NOMO-1 (cell line): ENCODE measurements around the gene BCOR.

Source experiments
- DNase-seq, 2 experiments: peaks; one replicate each; lab custom pipeline; 2025; ENCODE audit not compliant: unreplicated experiment in 2 of 2; lab: John Stamatoyannopoulos, UW

The BCOR gene

DNA sequence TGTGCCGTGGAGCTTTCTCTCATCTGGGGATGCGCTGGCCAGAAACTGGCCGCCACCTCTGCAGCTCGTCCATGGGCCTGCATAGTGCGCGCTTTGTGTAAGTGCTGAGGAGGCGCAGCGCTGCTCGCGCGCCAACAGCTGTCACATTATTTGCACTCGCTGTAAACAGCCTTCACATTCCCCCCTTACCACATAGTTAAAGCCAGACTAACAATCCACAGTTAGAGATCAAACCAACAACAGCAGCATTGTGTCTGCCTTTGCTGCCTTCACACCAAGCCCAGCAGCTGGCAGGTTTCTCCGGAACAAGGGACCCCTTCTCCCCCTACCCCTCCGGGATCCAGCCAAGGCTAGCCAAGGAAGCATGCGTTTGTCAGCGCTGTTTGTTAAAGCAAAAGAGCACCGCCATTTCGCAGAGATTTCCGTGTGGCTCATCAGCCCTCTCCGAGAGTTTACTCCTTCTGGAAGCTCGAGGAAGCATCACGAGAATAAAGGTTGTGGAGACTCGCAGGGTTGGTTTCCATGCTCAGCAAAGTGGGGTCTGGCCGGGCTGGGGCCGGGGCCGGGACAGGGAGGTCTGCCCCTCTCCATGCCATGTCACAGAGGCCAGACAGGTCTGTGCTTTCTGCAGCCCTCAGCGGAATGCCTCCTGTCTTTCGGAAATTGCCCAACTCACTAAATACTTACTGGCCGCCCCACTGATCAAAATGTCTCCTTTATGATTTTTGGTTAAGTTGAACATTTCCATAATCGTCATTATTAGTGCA lies 11.0 kb downstream of the BCOR start:
- DNase-seq = no peak

DNA sequence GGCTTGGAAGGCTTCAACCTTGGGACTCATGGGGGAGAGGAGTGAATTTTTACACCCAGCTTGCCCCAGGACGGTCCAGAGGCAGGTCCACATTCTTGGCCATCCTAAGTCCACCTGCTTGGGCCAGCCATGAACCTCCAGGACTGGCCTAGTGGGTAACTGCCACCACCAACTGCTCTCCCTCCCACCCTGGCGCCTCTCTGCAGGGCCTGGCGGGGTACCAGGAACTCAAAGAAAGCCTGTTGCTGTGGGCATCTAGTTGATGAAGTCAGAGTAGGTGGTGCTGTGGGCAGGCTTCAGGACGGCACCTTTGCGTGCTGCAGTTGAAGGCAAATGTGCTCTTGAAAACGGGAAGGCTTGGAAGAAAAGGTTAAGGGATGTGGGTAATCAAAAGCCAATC lies 12.0 kb downstream of the BCOR start:
- DNase-seq = no peak

GRCh38 chrX:40085102-40085551 lies 12.6 kb downstream of the BCOR start:
- no peak for DNase-seq

- DNase-seq = no peak
These were observed 13.2 kb downstream of the BCOR start for GRCh38 chrX:40084471-40085101.

- no peak for DNase-seq
These were observed 13.8 kb downstream of the BCOR start for GRCh38 chrX:40083979-40084359.

- DNase-seq = no peak
These were observed 14.4 kb downstream of the BCOR start for GRCh38 chrX:40083120-40083978.

- DNase-seq = no peak
These were observed 15.2 kb downstream of the BCOR start for GRCh38 chrX:40082447-40083119.

DNA sequence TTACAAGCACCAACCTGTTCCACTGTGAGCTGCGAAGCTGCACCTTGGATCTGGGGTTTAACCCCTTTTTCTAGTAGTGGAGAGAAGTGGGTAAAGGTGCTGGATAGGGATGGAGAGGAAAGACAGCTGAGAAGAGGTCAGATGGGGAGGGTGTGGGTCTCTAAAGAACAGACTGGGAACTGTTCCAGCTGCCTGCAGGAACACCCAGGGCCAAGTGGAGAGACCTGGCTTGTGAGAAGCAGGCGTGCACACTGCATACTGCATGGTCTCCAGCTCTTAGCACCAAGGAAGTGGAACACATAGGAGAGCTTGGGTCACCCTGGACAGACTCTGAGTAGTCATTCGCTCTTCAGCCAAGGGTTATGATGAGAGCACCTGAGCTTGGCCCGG lies 16.1 kb downstream of the BCOR start:
- no peak for DNase-seq

DNA sequence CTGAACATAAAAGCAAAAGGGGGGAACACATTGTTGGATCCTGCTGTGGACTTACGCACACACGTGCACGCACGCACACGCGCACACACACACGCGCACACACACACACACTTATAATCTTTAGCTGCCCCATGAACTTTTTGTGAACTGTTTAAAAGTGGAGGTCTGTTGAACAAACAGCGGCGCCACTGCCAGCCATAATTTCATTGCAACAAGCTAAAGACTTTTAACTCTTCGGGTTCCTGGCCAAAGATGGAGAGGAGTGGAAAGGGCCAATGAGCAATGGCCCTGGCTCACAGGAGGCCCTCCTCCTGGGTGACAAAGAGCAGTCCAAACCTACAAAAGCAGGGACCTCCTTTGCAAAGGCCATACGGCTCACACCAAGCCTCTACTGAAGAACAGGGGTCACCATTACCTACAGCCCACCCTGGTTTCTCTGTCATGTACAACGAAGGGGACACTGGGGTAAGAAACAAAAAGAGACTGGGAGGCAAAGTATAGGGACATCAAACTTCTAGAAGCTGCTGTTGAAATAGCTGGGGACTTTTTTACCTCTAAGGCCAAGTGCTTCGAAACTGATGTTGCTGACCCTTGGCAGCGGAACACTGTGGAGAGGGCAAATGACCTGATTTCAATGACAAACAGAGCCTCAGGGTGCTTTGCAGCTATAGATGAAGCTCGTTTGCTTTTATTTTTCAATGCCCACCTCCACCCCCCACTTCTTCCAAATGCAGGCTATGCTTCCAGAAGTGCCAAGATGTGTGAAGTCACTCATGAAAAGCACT lies 16.7 kb downstream of the BCOR start:
- no peak for DNase-seq

GRCh38 chrX:40079572-40079971 lies 18.2 kb downstream of the BCOR start:
- no peak for DNase-seq

DNA sequence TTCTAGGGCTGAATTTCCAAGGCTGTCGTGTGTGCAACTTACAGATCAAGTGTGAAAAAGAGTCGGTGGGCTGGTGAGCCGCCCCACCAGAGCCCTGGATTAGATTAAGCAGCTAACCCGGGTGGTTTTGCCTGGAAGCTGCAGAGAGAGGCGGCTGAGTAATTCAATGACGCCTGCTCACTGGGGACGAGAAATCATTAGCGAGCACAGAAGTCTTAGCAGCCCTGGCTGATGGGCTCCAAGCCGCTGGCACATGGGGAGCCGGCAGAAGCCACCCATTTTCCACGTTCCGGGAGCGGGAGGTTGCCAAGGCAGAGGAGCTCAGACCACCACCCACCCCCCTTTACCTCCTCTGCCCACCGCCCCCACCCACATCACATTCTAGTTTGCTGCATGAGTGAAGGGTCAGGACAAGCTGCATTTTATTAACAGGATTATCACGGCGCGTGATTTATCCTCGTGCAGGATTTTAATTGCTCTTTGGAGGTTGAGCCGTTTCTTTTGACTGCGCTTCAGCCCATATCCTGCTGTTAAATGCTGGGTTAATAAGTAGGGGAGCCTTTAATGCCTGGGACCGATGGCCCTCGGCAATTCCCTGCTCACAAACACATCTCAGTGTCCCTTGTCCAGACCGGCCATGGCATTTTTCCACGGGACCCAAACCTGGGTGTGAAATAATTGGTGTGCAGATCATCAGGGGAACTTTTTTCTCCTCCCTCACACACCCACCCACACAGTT lies 19.1 kb downstream of the BCOR start:
- no peak for DNase-seq

DNA sequence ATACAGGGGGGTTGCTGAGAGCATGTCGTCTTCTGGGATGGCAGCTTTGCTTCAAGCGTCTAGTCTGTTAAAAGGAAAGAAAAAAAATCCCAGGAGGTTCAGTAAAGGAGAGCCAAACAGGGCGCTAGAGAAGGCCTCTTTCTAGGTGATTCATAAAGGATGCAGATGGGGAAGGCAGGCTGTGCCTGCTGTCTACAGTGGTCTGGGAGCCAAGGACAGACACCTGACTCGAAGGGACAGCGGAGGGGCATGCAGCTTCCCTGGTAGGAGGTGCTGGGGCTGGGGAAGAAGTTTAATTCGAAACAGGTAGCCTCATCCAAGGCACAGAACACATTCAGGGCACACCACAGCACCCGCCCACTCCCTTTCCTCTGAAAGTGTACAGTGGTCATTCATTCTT lies 19.9 kb downstream of the BCOR start:
- DNase-seq = no peak

- DNase-seq = no peak
These were observed 20.8 kb downstream of the BCOR start for GRCh38 chrX:40076750-40077575.

- DNase-seq = no peak
These were observed 22.8 kb downstream of the BCOR start for GRCh38 chrX:40074959-40075332.

GRCh38 chrX:40074080-40074958 lies 23.4 kb downstream of the BCOR start:
- no peak for DNase-seq

- no peak for DNase-seq
These were observed 24.2 kb downstream of the BCOR start for GRCh38 chrX:40073439-40074054.

DNA sequence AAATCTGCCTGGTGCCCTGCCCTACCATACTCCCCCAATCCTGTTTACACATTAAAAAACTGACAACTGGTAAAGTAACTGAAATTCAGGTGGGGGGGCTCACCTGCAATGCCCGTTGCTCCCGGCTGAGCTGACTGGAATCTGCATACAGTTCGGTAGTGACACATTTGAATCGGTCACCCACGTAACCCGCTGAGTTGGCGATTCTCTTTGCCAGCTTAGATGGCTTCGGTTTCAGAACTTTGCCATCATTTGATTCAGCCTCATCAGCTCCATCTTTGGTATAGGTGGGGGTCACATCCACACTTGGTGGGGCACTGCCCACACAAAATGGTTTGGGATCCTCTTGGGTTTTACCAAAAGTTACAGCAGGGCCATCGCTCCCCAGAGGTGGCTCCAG lies 25.5 kb downstream of the BCOR start:
- DNase-seq = no peak
